Left lobe of liver (tissue), 2 donors: ENCODE results near the gene GLRX5. TPM values are rescaled to one million over a fixed set of nuclear protein-coding genes. Genes with fewer than 3 reads are reported as not detected.
"Not testable (repeated sequence)": the region's sequence is repeated elsewhere in the genome, so short reads cannot be mapped to it uniquely, and the experiment has no call there.

ENCODE experiments used
- ATAC-seq: fragments of 200-7000 bp; cut with Tn5 transposase; one replicate; pipeline ENCODE4 v1.9.1; 2020; ENCODE audit warnings: mild to moderate bottlenecking, moderate library complexity
- DNase-seq: peaks from one replicate; pipeline ENCODE4 v3.0.0-alpha.2; 2020; ENCODE audit warnings: low spot score
- total RNA-seq: library from RNA; stranded (reverse); gene quantifications from one replicate; pipeline ENCODE4 v1.2.1, GENCODE V29; 2021
- donor health status: DM: no; HTN: no; CAD: no; lungs with moderate emphysema.
- donor health status: DM: no; HTN: yes; CAD: no.

GLRX5 gene
- total RNA-seq, 1 donor from 2014 or later, result 31.4 TPM

DNA sequence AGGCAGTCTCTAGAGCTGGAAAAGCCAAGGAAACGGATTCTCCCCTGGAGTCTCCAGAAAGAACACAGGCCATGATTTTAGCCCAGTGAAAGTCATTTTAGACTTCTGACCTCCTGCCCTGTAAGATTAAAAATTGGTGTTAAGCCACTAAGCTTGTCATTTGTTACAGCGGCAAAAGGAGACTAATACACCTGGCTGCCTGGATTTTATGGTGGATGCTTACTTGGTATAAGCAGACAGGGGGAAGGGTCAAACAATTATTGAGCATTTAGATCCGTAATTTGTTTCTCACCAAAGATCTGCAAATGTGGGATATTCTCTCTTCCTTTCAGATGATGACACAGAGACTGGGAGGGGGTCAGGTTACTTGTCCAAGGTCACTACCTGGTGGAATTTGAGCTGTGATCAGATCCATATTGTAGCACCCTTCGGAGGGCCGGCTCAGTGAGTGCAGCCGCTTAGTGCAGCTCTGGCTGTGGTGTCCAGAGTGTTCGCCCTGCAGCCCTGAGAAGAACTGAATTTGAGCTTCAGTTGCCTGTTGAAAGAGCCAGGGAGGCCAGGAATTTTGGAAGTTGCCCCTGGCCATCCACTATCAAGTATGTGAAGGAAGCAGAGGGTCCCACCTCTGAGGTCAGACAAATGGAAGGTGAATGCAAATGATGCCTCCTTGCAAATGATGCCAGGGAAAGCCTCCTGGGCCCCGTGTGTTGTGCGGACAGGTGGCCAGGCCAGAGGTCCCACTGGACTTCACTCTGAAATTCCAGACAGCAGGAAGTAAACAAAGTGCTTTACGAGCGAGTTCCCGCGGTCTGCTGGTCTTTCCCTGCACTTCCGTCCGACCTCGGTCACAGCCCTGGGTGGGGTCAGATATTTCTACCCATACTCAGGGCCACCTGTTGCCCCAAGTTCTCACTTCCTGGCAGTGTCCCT lies 15.1 kb downstream of the GLRX5 start:
- DNase-seq (no peak), ATAC-seq (peak; percentile 79)

DNA sequence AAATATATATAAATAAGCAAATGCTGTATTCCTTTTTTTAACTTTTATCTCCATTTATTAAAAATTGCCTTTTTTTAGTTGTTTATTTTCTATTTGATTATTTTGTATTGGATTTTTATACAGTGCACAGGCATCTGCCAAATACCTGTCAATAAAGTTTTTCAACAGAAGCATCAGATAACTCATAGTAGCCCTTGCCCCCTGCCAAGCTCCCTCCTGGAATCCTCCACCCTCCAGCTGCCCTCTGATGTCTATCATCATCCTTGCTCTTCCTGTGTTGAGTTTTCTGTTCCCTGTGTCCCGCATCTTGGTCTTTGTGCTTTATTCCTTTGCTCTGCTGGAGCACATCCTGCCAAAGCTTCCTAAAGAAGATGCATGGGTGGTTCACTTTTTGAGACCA lies 16.6 kb downstream of the GLRX5 start:
- DNase-seq, result no peak
- no peak for ATAC-seq

DNA sequence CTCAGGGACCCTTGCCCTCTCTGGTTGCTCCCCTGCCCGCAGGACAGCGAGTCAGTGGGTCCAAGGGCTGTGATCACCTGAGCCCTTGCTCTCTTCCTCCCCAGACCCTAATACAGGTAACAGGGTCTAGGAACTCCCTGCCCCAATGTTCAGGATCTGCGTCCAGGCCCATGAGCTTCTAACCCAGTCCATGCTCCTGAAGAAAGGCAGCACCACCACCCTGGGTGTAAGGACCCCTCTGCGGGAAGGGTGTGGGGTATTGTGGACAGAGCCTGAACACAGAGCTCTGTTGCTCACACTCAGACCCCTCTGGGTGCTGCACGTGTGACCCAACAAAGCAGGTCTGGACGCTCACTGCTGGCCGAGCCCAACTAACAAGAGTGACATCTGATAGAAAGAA lies 18.3 kb downstream of the GLRX5 start:
- ATAC-seq (no peak), DNase-seq (no peak)

DNA sequence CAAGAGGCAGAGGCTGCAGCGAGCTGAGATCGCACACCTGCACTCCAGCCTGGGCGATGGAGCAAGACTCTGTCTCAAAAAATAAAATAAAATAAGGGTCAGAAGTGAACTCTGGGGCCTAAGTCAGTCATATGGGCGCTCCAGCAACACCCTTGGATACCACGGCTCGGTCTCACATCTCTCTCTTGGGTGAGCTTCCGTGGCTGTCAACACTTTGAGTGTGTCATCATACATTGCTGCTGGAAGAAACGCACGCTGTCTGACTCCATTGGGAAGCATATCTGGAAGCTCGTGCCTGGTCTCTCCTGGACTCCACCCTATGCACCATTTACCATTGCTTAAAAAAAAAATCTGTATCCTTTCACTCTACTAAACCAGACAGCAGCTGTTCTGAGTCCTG lies 20.2 kb downstream of the GLRX5 start:
- ATAC-seq, result no peak
- DNase-seq, result no peak

DNA sequence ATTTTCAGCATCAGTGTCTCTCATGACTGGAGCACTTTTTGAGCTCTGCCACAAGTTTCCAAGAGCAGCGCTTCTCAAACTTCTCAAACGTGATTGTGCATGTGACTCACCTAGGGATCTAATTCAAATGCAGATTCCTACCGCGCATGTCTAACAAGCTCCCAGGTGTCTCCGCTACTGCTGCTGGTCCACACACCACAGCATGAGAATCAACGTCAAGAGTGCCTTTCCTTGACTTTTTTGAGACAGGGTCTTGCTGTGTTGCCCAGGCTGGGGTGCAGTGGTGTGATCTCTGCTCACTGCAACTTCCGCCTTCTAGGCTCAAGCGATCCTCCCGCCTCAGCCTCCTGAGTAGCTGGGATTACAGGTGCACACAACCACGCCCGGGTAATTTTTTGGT lies 22.4 kb downstream of the GLRX5 start:
- ATAC-seq, result no peak
- DNase-seq, result no peak

DNA sequence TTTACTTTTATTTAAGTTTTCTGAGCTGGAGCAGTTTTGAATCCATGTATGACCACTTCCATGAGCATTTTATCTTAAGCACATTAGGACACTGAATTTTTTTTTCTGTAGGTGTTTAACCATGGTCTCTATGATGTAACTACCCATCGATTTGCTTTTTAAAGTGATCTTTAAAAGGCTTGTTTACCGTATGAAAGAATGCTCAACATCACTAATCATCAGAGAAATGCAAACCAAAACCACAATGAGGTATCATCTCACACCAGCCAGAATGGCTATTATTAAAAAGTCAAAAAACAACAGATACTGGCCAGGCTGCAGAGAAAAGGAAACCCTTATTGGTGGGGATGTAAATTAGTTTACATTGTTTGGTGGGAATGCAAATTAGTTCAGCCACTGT lies 23.0 kb downstream of the GLRX5 start:
- DNase-seq (no peak), ATAC-seq (no peak)

DNA sequence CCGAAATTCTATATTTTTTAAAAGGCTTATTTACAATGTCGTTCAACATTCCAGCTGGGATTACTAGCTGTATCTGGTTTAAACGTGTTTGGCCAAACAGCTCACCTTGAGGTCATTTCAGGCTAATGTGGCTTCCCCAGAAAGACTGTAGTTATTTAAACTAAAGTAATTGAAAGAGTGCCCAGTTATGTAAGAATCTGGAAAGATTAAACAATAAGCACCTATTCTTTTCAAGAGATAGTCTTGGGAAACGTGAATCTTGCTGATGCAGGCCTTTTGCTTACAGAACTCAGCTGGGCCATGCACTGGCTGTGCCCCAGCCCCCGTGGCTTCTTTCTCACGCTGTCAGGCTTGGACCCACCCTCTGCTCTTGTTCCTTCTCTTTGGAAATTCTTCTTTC lies 24.4 kb downstream of the GLRX5 start:
- DNase-seq (no peak), ATAC-seq (peak; percentile 12)

DNA sequence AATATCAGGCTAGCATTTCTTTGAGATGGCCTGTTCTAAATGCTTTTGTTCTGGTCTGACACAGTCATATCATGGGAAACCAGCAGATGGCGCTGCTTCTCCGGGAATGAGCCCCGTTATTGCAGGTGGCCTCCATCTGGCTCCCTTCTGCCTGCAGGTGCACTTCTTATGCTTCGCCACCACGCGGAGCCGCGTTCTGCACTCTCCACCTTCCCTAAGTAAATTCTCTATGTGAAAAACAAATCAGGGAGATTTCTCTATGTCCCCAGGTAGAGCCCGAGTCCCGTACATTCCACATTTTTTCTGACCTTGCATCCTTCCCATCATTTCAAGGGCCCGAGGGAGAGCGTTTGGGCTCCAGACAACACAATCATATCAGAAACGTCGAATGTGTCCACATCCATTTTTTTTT lies 26.2 kb downstream of the GLRX5 start:
- DNase-seq (peak; percentile 89), ATAC-seq (peak; percentile 99)

DNA sequence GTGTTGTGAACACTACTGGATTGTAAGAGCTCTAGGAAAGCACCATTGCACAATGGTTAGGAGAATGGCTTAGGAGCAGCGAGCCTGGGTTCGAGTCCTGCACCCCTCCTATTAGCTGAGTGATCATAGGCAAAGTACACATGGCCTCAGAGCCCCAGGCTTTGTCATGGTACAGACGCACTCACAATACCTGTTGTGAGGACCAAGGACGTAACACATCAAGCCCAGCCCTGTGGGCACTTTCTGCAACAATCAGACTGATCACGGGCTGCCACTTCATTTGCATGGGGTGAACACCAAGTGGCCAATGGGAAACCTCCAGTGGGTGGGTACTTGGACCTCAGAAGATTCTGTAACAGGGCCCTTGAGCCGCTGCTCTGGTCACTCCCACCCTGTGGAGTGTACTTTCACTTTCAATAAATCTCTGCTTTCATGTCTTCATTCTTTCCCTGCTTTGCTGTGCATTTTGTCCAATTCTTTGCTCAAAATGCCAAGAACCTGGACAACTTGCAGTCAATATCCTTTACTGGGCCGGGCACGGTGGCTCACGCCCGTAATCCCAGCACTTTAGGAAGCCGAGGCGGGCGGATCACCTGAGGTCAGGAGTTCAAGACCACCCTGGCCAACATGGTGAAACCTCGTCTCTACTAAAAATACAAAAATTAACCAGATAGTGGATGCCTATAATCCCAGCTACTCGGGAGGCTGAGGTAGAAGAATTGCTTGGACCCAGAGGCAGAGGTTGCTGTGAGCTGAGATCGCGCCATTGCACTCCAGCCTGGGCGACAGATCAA lies 28.2 kb downstream of the GLRX5 start:
- ATAC-seq (peak; percentile 48), DNase-seq (no peak)

DNA sequence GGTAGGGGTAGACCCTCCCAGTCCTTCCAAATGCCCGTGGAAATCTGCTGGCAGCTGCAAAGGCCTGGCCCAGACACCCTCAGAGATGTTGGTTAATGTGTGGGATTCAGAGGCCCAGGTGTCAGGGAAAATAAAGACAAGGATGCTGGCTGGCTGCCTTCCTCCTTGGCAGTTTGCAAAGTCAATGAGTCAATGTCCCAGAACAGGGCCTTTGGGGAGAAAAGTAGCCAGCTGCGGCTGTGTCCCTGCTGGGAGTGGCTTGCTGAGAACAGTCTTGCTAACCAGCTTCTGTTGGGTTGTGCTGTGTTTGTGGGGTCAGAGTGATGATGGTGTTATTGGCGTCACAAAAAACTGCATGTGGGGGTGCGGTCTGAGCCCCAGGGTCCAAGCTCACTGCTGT lies 29.2 kb downstream of the GLRX5 start:
- ATAC-seq (no peak), DNase-seq (no peak)

DNA sequence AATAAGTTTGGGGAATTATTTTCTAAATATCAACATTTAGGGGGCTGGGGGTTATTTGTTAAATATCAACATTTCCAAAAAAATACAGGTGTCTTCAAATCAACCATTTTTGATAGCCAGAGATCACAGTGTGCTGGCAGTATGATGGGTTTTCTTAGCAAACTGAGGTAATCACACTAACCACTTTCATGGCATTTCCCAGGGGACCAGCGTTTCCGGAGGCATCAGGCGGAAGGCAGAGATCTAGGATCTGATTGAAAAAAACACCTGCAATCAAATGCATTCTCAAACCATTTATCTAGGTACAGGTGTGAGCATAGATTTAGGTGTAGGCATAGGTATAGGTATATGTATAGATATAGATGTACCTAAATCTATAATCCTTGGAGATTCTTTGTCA lies 34.6 kb downstream of the GLRX5 start:
- no peak for DNase-seq
- no peak for ATAC-seq

DNA sequence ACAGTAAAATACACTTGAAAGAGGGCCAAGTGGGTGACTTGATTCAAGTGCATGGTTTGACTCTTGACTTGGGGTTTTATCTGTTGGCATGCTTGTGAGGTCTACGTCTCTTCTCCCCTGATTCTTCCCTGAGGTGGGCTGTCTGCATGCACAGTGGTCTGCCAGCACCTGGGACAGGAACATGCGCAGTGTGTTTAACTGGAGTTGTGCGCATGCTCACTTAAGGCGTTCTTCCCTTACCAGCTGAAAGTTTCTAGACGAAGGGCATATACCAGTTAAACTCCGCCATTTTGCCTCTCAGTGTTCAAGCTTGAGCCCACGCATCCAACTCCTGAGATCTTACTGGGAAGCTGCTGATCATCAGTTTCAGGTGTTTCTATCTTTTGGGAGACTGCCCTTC lies 38.5 kb downstream of the GLRX5 start:
- ATAC-seq (no peak), DNase-seq (no peak)

DNA sequence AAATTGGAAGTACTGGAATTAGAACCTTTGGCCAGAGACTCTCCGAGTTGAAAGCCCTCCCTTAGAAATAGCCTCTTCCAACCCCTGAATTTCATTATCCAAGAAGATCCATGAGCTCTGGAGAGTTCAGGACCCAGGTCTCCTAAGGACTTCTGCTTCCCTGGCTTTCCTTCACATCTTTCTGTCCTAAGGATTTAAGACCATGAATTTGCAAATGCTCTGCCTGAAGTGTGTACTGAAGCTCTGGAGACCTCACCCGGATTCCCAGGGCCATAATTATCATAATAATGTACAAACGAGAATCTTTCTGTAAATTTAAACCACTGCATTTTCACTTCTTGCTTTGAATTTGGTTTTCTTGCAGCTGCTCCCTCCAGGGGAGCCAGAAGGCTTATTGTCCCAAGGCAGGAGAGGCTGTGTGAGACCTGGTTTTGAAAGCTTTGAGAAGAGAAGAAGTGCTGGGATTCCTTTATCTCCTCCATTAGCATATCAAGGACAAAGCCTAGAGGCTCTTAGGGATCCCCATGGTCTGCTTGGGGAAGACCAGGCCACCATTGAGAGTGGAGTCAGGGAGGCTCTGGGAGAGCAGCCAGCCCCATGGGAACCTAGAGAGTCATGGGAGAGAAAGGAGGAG lies 41.1 kb downstream of the GLRX5 start:
- ATAC-seq (no peak), DNase-seq (no peak)

DNA sequence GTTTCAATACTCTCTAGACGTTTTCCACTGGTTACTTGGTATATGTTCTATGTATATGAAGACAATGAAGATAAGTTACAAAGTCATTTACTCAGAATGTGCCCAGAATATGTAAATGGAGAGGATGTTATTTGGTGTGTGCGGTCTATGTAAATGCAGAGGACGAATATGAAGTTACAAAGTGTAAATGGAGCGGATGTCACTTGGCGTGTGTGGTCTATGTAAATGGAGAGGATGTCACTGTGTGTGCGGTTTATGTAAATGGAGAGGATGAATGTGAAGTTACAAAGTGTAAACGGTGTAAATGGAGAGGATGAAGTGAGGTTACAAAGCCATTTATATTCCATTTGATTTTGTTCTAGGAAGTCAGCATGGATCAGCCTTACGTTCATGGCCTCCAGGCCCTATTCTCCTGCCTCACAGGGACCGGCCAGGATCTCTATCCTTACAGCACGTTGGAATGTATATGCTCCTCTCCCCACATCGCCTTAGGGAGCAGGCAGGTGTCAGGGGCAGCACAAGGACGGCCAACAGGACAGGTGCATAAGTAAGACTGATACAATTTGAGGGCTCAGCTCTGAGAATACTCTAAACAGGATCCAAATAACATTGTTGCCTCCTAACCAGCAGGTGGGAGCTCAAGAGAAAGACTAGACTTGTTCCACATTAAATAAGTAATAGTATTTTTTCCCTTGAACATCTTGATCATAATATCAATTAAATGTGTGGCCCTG lies 42.4 kb downstream of the GLRX5 start:
- ATAC-seq (no peak), DNase-seq (no peak)

DNA sequence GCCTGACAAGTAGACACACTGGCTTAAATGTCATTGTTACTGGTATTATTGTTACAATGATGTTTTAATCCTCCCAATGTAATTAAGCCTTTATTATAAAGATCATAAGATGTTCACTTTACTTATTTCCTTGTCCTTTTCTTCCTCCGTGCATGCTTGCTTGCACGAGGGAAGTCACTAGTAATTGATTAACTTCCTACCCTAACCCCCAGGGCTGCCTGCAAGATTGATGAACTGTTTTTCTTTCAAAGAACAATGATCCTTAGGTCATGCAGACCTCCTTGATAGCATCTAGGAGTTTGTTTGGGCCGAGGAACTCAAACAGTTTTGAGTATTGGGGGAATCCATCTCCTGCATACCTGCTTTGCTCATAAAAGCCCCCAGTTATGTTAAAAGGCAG lies 43.0 kb downstream of the GLRX5 start:
- ATAC-seq (no peak), DNase-seq (no peak)

DNA sequence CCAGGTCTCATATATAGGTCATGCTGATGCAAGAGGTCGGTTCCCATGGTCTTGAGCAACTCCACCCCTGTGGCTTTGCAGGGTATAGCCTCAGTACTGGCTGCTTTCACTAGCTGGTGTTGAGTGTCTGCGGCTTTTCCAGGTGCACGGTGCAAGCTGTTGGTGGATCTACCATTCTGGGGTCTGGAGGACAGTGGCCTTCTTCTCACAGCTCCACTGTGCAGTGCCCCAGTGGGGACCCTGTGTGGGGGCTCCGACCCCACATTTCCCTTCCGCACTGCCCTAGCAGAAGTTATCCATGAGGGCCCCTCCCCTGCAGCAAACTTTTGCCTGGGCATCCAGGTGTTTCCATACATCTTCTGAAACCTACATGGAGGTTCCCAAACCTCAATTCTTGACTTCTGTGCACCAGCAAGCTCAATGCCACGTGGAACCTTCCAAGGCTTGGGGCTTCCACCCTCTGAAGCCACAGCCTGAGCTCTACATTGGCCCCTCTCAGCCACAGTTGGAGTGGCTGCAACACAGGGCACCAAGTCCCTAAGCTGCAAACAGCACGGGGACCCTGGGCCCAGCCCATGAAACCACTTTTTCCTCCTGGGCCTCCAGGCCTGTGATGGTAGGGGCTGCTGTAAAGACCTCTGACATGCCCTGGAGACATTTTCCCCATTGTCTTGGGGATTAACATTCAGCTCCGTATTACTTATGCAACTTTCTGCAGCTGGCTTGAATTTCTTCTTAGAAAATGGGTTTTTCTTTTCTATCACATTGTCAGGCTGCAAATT lies 49.2 kb downstream of the GLRX5 start:
- ATAC-seq, DNase-seq: not testable (repeated sequence)

DNA sequence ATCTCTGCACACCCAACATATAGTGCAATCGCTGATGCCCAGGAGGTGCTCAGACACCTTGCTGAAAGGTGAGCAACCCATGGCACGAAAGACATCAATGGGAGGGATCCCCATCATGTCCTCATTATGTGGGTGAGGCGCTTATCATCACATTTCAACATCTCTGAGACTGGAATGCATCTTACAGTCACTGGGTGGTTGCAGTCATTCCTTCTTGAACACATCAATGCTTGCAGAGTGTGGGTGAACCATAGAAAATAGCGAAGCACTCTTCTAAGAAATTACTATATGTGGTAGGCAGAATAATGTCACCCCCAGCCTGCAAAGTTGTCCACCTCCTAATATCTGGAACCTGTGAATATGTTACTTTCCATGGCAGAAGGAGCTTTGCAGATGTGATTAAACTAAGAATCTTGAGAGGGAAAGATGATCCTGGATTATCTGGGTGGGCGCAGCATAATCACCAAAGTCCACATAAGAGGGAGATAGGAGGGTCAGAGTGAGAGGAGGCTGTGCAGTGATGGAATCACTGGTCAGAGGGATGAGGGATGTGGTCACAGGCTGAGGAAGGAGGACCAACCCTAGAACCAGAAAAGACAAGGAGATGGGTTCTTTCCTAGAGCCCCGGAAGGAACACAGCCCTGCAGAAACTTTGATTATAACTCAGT lies 51.2 kb downstream of the GLRX5 start:
- DNase-seq (no peak), ATAC-seq (no peak)

DNA sequence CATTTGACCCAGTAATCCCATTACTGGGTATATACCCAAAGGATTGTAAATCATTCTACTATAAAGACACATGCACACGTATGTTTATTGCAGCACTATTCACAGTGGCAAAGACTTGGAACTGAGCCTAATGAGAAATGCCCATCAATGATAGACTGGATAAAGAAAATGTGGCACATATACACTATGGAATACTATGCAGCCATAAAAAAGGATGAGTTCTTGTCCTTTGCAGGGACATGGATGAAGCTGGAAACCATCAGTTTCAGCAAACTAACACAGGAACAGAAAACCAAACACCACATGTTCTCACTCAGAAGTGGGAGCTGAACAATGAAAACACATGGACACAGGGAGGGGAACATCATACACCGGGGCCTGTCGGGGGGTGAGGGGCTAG lies 56.3 kb downstream of the GLRX5 start:
- ATAC-seq, result not testable (repeated sequence)

More for the DNA sequence above, 56.3 kb downstream of the GLRX5 start:
- not testable (repeated sequence) for DNase-seq
